Medulla oblongata (tissue), 1 donor: Measurements from ENCODE around the gene CFAP251.
A peak's percentile ranks its signal among the peaks of the same experiment; 100 is the strongest.

Experiments used
- DNase-seq: peaks from one replicate; pipeline ENCODE4 v3.0.0-alpha.2; 2015; ENCODE audit errors: extremely low spot score

CFAP251 gene

DNA sequence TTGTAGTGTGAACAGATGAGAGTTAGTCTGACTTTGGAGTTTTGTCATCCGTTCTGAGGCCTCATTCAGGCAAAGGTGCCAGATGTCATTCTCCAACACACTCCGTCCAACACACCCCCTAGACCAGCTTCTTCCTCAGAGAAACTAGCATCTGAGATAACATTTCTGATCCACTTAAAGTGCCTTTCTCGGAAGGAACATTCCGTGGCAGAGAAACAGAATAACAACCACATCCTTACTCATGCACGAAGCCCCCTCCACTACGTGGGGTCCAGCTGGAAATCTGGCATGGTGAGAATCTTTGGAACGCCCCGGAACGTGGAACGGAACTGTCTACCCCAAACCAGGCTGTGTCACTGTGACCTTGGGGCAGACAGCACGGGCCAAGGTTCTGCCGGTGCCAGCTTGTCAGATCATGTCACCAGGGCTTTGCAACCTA lies 86.3 kb downstream of the CFAP251 start:
- no peak for DNase-seq

DNA sequence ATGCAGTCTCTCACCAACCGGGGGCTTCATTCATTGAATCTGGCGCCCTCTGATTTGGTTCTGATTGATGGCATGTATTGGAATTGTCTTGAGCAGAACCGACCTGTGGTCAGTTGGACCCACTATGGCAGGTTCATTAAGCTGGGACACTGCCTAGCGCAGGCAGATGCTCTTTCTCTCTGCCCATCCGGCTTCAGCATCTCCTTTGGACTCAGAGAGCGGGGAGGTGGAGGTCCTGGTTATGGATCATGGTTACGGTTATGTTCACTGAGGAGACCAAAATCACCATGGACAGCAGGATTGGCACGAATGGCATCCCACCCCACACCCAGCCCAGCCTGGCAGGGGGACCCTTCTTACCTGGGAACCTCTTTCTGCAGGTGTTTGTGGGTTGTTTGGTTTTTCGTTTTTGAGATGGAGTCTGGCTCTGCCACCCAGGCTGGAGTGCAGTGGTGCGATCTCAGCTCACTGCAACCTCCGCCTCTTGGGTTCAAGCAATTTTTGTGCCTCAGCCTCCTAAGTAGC lies 86.9 kb downstream of the CFAP251 start:
- no peak for DNase-seq

DNA sequence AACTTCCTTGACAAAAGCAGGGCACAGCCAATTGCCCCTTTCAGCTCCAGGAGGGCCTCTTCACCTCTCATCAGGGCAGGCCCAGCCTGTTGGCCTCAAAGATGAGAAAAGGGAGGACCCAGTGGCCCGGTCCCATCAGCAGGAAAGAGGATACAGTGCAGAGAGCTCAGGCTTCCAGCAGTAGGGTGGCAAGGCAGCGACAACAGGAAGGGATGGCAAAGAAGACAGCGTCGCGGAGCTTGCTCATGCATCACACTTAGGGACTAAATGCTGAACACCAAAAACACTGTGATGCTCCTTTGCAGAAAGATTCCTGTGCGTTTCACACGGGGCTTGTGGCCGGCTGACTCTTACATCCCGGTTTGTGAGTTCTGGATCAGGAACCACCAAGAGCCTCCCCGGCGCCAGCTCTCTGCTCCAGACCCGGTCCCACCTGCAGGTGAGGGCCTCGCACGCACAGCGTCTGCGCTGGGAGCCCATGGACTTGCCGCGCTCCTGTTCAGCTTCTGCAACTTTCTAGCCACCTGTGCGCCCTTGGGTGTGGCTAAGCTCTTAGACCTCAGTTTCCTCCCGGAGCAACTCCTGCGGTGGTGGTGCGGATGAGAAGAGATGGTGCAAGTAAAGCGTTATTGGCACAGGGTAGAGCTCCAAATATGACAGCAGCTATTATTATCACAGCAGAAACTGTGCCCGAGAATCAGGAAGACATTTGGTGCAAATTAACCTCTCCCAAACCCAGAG lies 88.0 kb downstream of the CFAP251 start:
- DNase-seq, result no peak

DNA sequence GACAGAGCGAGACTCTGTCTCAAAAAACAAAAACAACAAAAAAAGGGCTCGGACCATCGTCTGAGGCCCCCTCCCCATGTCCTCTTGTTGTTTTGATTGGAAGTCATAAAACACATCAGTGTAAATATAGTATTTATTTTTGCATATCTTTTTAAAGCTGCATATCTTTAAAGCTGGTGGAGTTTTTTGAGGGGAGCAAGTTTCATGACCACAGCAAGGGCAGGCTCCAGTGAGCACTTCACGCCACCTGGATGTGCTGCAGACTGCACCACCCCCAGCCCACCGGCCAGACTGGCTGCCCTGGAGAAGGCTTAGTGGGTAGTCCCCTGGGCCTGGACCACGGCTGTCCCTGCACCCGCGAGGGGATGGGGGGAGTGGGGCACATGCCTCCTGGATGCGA lies 91.3 kb downstream of the CFAP251 start:
- no peak for DNase-seq

DNA sequence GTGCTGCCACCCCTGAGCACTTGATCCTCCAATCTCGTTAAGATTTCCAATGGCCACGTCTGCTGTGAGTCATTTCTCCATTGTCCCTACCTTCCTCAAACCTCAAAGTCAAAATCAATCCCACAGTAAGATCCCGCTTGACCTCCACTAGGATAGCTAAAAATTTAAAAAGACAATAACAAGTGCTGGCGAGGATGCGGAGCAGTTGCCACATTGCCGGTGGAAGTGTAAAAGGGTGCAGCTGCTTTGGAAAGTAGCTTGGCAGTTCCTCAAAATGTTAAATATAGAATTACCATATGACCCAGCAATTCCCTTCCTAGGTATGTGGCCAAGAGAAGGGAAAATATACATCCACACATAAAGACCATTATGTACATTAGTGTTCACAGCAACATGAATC lies 93.8 kb downstream of the CFAP251 start:
- DNase-seq, result no peak

DNA sequence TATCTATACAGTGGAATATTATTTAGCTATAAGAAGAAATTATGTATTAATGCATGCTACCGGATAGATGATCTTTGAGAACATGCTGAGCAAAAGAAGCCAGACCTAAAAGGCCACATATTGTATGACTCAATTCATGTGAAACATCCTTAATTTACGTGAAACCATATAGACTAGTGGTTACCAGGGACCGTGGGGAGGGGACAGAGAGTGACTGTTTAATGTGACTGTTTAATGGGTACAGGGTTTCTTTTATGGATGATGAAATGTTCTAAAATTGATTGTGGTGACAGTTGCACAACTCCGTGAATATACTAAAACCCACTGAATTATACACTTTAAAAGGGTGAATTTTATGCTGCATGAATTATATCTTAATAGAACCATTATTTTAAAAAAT lies 94.7 kb downstream of the CFAP251 start:
- no peak for DNase-seq

DNA sequence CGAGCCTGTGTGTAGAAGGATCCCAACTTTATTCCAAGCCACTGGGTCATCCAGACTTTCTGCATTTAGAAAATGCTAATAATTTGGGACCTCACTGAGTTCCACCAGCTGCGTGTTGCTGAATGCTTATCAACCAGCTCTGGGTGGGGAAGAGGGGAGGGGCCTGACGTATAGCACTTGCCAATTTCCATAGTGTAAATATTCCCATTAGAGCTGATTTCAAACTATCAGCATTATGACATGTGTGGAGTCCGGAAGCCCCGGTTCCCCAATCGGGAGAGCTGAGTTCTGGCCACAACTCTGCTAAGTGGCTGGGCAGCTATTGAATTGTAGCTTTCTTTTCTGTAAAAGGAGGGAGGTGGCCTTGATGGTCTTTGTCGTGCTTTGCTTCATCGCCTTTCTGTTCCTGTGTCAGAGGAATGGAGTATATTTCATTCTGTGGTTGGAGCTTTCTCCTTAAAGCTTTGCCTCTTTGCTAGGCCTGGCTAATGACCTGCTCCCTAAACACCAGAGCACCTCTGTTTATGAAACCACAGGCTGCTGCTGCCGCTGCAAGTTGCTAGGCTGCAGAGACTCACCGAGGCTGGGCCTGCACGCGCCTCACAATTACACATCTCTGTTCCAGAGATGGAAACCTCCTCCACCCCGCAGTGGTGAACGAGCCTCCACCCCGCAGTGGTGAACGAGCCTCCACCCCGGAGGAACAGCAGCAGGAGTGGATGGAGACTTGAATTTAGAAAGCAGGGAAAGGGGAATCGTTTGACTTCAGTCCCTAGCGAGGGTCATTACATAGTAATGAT lies 95.6 kb downstream of the CFAP251 start:
- DNase-seq, result no peak

DNA sequence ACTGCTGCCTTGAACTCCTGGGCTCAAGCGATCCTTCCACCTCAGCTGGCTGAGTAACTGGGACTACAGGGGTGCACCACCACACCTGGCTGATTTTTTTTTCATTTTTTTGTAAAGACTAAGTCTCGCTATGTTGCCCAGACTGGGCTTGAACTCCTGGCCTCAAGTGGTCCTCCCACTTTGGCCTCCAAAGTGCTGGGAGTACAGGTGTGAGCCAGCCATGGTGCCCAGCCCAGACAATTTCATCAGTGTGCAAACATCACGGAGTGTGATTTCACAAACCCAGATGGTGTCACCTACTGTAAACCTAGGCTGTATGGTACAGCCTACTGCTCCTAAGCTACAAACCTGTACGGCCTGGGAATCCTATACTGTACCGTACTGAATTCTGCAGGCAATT lies 96.4 kb downstream of the CFAP251 start:
- DNase-seq, result no peak

DNA sequence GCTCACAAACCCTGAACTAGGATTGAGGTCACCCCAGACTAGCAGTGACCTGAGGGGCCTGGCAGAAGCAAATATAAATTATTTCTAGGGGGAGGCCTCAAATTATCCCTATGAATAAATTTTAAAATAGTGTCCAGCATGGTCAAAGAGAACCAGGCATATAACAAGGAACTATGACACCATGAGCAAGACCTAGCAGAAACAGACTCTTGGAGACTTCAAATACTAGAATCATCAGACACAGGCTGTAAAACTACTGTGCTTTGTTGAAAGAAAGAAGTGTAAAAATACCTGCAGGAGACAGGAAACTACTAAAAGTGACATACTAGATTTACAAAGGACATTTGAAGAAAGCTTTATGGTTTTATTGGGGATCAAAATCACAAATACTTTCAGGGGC lies 100.1 kb downstream of the CFAP251 start:
- DNase-seq, result no peak

DNA sequence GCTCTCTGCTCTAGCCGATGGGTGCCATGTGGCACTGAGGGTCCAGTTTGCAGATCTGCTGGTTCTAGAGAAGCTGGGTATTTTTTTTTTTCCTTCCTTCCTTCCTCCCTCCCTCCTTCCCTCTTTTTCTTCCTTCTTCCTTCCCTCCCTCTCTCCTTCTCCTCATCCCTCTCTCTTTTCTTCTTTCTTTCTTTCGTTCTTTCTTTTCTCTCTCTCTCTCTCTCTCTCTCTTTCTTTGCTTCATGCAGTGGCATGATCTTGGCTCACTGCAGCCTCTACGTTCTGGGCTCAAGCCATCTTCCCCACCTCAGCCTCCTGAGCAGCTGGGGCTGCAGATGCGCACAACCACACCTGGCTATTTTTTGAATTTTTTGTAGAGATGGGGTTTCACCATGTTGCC lies 100.5 kb downstream of the CFAP251 start:
- DNase-seq, result no peak

DNA sequence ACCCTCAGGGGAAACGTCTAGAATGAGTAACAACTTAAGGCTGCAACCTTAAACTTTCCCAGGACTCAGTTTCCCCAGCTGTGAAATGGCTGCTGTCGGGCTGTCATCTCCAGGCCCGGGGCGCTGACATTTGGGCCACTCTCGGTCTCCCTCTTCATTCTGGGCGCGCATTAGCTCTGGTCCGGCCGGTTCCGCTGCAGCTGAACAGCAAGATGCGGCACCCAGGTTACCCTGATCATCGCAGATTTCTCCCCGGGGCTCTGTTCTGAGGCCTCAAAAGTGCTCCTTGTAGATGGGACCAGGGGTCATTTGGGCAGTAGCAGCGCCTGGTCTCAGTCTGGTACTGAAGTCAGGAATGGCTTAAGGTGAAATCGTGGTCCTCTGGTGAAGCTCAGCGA lies 102.4 kb downstream of the CFAP251 start:
- no peak for DNase-seq

DNA sequence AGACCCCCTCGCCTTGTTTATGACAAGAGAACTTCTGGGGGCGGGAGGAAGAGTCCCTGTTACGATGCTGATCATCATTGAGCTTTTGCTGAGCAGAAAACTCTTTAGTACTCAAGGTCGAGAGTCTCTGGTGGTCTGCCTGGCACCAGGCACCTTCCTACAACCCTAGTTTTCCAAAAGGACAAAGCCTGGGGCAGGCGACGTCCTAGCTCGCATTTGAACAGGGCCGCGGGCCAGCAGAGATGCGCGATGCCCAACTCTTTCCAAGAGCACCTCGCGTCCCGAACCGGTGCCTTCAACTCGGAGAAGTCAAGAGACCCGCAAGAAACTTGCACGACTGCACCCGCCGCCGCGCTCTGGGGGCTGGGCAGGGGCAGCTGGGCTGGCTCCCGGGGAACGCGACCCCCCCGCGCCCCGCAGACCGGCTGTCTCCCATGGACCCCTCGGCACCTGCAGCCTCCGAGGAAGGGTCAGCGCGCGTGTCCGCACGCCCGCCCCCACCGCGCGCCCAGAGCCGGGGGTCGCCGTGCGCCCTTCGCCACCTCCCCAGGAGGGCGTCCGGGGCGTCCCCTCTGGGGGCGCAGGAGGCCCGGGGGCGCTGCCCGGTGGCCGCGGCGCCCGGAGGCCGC lies 102.9 kb downstream of the CFAP251 start:
- peak; percentile 13 for DNase-seq

DNA sequence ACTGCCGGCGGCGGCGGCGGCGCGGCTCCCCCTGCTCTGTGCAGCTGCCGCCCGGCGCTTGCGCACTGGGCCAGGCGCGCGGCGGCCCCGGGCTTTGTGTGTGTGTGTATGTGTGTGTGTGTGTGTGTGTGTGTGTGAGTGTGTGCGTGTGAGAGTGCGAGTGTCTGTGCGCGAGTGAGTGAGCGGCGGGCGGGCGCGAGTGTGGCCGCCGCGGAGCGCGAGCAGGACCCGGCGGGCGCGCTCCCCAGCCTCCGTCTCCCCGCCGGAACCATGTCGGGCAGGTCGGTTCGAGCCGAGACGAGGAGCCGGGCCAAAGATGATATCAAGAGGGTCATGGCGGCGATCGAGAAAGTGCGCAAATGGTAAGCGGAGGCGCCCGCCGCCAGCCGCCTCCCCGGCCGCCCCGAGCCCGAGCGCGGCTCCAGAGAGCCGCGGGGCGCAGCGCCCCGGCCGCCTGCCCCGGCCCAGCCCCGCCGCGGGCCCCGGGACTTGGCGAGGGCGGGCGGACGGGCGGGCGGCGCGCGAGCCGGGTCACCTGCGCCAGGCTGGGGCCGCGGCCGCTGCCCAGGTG lies 103.5 kb downstream of the CFAP251 start, which contains the start of gene BCL7A:
Gene BCL7A, plus strand, starts transcription at position 63 of the 571 bp plus-strand sequence. Its CDS starts 208 bp downstream, at position 271.
- DNase-seq, result peak; percentile 73

DNA sequence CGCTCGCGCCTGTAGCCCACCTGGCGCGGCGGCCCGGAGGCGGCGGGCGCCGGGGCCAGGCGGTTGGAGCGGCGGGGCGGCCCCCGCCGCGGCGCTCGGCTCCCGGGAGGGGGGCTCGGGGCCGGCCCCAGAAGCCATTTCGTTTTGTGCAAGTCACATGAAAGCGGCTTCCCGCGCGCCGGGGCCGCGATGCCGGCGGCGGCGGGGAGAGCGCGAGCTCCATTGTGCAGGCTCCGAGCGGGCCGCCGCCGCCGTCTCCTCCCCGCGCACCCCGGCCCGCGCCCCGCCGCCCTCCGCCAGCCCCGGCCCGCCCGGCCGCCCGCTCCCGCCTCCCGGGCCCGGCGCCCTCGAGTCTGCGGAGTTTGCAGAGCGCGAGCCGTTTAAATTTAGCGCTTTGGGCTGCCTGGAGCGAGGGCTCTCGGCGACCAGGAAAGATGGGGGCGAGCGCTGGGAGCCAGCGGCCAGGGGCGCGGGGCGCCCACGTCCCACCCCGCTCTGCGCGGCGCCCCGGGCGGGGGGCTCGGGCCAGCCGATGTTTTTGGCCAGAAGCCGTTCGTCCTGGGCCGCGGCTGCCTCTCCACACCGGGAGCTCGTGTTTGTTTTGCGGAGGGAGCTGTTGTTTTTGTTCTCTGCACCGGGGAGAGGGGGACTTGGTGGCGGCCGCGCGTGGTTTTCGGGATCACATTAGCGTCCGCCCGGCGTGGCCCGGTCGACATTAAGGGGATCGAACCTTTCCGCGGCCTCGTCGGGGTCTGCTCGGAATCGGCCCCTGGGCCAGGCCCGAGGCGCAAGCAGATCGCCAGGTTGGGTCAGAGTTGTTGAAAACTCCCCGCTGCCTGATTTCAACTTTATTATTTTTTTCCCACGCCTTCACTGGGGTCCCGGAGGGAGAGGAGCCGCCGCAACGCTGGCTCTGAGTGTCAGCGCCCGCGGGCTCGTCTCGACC lies 104.3 kb downstream of the CFAP251 start:
- peak; percentile 13 for DNase-seq

DNA sequence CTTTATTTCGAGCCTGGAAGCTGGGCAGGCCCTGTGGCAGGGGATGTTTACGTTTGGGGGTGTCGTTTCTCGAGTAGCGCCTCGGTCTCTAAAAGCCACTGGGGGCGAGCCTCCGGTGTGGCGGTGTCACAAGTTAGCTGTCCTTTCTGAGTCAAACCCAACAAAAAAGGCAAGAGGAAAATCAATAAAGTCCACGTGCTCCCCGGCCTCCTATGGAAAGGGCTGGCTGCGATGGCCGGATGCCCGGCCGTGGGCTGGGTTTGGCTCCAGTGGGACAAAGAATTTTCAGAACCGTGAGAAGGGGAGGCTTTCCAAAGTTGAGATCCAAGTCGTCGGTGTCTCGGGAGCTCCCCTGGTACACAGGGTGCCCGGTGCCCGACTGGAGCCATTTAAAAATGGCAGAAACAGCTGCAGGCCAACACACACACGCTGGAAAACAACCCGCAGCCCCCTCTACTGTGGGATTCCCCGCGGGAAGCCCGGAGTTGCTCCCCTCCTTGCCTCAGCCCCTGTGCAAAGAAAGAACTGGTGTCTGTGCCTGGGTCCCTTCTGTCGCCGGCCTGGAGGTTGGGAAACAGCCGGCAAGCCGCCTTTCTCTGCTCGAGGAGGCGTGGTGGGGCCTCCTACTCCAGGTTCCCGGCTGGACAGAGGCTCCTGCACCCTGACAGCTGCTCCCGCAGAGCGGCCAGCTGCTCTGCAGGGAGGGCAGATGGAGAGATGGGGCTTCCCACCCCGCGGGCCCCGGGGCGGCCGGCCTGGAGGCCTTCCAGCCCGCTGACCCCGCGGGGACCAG lies 105.1 kb downstream of the CFAP251 start:
- DNase-seq, result peak; percentile 86

DNA sequence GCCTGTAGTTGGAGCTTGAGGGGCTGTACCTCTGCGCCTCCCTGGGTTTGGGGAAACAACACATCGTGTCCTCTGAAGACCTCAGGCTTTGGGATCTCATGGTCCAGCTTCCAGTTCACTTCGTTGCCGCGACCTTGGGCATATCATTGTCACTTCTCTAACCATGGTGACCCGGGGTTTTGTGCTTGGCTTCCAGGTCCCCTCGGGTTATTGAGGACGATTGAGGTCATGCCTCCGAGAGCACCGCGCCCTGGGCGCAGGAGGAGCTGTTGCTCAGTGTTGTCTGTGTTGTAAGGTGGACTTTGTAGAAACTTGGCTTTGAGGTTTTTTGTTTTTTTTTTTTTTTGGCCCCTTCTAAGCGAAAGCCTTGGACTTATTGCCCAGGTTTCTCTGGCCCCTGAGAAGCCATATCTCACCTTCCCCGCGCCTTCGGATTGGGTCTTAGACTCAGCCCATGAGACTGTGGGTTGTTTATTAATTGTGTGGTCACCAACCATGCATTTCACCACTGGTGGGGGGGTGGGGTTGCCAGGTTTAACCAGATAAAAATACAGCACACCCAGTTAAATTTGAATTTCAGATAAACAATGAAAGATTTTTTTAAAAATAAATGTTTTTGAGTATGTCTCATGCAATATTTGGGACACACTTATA lies 105.9 kb downstream of the CFAP251 start:
- peak; percentile 6 for DNase-seq

DNA sequence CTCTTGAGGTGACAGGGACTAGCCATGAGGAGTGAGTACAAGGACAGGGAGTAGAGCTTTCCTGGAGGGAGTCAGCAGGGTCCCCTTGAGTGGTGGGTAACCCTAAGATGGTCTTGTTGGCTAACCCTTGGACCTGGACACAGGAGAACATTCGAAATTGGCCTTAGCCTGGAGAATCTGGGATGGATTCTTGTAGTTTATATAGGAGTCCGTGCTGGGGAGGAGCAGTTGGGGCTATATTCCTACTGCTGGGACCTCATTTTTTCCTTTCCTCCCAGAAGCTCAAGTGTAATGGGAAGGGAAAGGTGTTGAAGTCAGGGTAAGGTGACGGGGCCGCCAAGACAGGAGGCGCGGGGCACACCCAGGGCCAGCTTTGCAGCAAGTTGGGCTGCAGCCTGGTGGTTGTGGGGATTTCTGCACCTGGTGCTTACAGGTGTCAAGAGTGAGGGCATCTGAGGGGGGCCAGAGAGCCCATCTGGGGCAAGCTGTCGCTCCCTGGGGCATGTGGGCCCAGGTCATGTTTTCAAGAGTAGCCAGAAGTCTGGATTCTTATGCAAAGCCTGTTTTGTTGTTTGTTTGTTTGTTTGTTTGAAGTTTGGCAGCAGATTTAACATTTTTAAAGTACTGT lies 108.4 kb downstream of the CFAP251 start:
- no peak for DNase-seq

DNA sequence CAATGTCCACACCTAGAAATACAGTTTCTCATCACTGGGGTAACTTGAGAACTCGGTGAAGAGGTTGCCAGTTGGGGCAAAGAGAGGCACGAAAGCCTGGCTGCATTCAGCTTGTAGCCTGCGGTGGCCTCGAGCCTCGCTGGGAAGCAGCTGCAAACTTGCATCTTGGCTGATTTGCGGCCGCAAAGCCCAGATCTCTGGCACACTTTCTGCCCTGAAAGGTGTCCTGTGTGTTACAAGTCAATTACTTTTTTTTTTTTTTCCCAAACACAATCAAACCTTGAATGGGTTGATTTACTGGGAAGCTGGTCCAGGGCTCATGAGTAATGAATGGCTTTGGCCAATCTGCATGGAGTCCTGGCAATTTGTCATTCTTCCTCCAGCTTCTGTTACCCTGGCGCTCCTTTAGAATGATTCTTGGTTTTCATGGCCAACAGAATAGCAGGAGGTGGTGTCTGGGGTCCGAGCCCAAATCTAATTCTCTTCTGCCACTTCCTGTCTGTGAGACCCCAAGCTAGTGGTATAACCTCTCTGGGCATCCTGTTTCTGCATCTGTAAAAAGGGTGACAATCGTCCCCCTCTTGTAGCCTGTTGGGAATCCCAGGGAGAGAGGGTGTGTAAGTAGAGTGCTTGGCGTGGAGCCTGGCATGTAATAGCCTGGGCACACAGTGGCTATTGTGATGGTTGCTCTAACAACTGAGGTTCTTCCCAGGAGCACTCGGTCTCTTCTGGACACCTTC lies 109.9 kb downstream of the CFAP251 start:
- DNase-seq, result peak; percentile 67
